ELR (cell line): Measurements from ENCODE around the gene SCD.

Source experiments
- DNase-seq: peaks from one replicate; pipeline ENCODE4 v3.0.0-alpha.2; 2015; ENCODE audit warnings: low read depth

The SCD gene

DNA sequence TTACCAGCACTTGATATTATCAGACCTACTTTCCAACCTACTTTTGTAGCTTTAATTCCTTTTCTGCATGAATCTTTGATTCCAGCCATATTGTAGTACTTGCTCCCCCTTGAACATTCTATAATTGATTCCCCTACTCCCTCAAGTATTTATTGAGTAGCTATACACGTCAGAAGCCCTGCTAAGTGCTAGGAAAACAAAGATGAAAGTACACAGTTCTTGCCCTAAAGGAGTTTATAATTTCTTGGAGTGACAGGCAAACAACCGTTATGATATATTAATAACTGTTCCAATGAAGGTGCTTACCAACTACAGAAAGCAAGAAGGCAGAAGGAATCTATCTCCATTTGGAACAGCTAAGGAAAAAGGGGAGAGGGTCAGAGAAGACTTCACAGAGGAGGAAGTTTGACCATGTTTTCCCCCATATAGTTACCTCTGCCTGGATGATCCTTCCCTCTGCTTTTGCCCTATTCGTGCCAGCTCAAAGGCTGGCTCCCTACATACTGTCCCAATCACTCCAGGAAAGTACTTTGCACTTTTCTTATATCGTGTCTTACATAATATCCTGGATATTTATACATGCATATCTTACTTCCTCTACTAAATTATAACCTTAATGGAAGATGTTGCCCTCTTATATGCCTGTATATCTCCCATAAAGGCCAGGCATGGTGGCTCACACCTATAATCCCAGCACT, 54.7 kb downstream of the SCD start:
- no peak for DNase-seq

DNA sequence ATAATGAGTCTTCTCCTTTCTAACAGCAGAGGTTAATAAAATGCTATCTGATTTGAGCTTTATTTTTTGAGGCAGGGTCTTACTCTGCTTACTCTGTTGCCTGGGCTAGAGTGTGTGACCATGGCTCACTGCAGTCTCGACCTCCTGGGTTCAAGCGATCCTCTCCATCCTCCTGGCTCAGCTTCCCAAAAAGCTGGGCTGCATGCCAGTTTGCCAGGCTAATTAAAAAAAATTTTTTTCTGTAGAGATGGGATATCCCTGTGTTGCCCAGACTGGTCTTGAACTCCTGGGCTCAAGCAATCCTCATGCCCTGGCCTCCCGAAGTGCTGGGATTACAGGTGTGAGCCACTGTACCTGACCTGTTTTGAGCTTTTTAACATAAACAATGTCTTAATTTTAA, 56.7 kb downstream of the SCD start:
- DNase-seq = no peak

DNA sequence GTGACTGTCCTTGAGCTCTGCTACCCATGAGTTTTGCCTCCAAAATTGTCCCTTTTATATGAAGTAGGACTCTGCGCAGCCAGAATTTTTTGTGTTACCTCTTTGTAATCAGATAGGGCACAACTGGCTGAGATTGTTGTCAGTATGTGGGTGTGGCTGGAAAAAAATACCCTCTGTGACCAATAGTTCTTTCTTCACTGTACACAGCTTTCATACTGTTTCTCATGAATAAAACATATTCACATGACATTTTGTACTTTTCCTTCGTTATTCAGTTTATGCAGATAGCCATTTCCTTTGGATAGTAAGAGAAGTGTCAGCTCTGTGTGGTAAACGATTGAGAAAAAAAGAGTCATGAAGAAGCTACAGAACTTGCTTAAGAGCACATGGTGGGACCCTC, 66.1 kb downstream of the SCD start:
- no peak for DNase-seq
